PFSK-1 (cell line): ENCODE data around the gene SORL1.

Experiments
- FOXP2 ChIP-seq: optimal IDR thresholded peaks from 2 replicates; pipeline ENCODE3; 2011; ENCODE audit warnings: borderline replicate concordance, control low read depth, inconsistent platforms; ENCODE audit not compliant: insufficient read depth; ENCODE audit errors: extremely low read length, extremely low read depth
- POLR2AphosphoS5 ChIP-seq: IDR thresholded peaks from 2 replicates; pipeline ENCODE4 v1.6.1; 2012; ENCODE audit warnings: low read depth, mild to moderate bottlenecking, control low read depth, low read length, moderate library complexity
- SIN3A ChIP-seq: IDR thresholded peaks from 2 replicates; pipeline ENCODE4 v1.6.1; 2012; ENCODE audit warnings: mild to moderate bottlenecking, low read length, moderate library complexity, borderline replicate concordance; ENCODE audit not compliant: insufficient read depth
- TAF1 ChIP-seq: IDR thresholded peaks from 2 replicates; pipeline ENCODE4 v1.6.1; 2012; ENCODE audit warnings: low read length, control low read depth, borderline replicate concordance; ENCODE audit not compliant: insufficient read depth
- TF ChIP-seq, protein P1 (sequence below), 2 experiments: IDR thresholded peaks; 2 replicates each; pipeline versions ENCODE4 v1.6.1 to v1.8.0; 2011 to 2012; ENCODE audit warnings: low read depth in 2 of 2, low read length in 2 of 2, control low read depth in 1 of 2, inconsistent platforms in 1 of 2, mild to moderate bottlenecking in 1 of 2, moderate library complexity in 1 of 2; ENCODE audit not compliant: insufficient read depth in 1 of 2

Gene SORL1

DNA sequence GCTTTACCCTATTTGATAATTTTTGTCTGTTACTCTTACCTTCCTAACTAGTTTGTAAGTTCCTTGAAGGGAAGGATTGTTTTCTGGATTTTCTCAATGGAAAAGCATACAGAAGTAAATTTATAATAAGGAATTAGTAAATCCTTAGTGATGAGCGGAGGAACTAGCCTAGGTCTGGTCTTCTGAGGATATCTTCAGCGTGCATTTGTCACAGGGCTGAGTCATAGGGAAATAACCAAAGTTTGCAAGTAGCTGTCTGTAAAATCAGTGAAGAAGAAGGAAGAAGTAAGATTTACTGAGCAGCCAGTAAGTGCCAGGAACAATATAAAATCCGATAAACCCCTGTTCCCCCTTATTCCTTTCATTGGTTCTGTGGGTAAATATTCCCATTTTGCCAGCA is 163.4 kb downstream of the SORL1 start:
- TF ChIP-seq, protein P1, sequence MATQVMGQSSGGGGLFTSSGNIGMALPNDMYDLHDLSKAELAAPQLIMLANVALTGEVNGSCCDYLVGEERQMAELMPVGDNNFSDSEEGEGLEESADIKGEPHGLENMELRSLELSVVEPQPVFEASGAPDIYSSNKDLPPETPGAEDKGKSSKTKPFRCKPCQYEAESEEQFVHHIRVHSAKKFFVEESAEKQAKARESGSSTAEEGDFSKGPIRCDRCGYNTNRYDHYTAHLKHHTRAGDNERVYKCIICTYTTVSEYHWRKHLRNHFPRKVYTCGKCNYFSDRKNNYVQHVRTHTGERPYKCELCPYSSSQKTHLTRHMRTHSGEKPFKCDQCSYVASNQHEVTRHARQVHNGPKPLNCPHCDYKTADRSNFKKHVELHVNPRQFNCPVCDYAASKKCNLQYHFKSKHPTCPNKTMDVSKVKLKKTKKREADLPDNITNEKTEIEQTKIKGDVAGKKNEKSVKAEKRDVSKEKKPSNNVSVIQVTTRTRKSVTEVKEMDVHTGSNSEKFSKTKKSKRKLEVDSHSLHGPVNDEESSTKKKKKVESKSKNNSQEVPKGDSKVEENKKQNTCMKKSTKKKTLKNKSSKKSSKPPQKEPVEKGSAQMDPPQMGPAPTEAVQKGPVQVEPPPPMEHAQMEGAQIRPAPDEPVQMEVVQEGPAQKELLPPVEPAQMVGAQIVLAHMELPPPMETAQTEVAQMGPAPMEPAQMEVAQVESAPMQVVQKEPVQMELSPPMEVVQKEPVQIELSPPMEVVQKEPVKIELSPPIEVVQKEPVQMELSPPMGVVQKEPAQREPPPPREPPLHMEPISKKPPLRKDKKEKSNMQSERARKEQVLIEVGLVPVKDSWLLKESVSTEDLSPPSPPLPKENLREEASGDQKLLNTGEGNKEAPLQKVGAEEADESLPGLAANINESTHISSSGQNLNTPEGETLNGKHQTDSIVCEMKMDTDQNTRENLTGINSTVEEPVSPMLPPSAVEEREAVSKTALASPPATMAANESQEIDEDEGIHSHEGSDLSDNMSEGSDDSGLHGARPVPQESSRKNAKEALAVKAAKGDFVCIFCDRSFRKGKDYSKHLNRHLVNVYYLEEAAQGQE (IDR thresholded peaks at IDR 0.05; ENCODE audit: insufficient read depth in 1 of 2, low read depth in 2 of 2, low read length in 2 of 2), result no peak
- TF ChIP-seq POLR2AphosphoS5, result no peak
- TF ChIP-seq FOXP2, result no peak
- no peak for TF ChIP-seq SIN3A
- no peak for TF ChIP-seq TAF1

DNA sequence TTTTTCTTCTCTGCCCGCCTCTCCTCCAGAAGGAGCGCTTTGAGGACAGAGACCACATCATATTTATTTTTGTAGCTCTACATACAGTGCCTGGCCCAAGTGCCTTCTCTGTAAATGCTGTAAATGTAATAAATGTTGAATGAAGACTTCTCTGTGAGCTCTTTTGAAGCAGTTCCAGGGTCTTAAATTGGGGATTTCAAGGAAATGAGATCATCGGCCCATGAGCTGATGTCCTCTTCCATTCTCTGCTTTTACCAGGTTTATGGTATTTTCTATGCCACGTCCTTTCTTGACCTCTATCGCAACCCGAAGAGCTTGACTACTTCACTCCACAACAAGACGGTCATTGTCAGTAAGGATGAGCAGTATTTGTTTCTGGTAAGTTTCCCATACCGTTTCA is 166.4 kb downstream of the SORL1 start:
- TF ChIP-seq, protein P1 (IDR thresholded peaks at IDR 0.05; ENCODE audit: insufficient read depth in 1 of 2, low read depth in 2 of 2, low read length in 2 of 2), result no peak
- TF ChIP-seq FOXP2, result no peak
- no peak for TF ChIP-seq SIN3A
- no peak for TF ChIP-seq TAF1
- TF ChIP-seq POLR2AphosphoS5, result no peak

DNA sequence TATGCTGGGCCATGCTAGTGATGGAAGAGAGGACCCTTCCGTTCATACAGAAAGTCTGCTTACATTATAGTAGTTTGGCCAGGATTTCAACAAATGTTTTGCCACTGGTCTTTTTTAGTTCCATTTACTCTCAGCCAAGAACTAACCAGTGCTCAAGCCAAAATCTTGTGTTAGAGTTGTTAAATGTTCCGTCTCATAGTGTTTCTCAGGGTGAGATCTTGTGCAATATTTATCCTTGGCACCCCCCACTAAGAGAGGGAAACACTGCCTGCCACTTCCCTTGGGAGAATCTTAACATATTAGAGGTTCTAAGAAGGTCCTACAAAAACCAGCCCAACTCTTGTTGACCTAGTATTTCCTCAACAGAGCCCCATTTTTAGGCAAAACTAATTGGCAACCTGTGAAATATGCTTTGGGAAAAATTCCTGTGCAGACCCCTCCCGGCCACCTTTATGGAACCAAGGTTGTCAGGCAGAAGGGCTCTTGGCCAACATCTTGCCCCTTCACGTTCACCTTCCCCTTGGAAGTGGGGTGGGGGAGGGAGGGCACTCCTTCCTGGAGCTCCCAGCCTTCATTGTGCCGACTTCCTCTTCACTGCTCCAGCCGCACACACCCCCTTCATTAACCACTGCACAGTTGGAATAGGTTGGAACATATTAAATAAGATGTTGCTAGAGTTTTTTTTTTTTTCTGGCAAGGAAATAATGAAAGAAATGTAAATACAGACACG is 173.8 kb downstream of the SORL1 start:
- TF ChIP-seq FOXP2, result no peak
- TF ChIP-seq, protein P1 (IDR thresholded peaks at IDR 0.05; ENCODE audit: insufficient read depth in 1 of 2, low read depth in 2 of 2, low read length in 2 of 2), result no peak

DNA sequence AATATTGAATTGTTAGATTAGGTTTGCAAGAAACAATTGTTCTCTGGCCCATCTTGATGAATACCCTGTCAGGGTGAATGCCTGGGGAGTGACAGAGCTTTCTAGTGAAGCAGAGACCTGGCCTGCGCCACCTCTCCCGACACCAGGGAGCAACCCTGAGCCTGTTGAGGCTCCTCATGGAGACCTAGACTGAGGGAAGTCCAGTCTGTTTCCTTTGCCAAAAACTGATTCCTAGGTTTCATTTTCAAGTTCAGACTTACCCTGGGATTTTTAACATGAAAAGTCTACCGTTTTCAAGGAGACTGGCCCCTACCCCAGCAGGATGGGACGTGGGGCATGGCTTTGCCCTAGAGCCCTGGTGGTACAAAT is 174.4 kb downstream of the SORL1 start:
- TF ChIP-seq FOXP2, result no peak
- no peak for TF ChIP-seq SIN3A
- TF ChIP-seq, protein P1 (IDR thresholded peaks at IDR 0.05; ENCODE audit: insufficient read depth in 1 of 2, low read depth in 2 of 2, low read length in 2 of 2), result no peak
- TF ChIP-seq TAF1, result no peak
- TF ChIP-seq POLR2AphosphoS5, result no peak

DNA sequence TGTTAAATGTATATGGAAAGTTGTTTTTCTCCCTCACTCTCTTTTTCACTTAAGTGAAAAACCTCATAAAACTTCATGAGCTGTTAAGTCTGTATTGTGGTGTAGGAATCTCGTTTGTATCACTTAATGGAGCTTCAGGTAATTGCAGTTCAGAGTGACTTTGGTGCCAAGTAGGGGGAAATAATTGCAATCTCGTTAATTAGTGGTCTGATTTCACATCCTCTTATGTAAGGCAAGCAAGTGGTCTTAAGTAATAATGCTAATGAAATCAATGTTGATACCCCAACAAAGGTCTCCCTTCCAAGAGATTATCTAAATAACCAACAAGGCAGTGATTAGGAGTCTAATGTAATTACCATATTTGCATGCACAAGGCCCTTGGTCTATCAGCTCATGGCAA is 174.9 kb downstream of the SORL1 start:
- TF ChIP-seq FOXP2, result no peak
- TF ChIP-seq, protein P1 (IDR thresholded peaks at IDR 0.05; ENCODE audit: insufficient read depth in 1 of 2, low read depth in 2 of 2, low read length in 2 of 2), result no peak
- TF ChIP-seq TAF1, result no peak
- TF ChIP-seq POLR2AphosphoS5, result no peak
- no peak for TF ChIP-seq SIN3A
